Duodenal mucosa (tissue), 2 donors: Measurements from ENCODE around the gene DCTN2.
"Not testable (repeated sequence)": the region's sequence is repeated elsewhere in the genome, so short reads cannot be mapped to it uniquely, and the experiment has no call there.

Source experiments
- H3K27ac ChIP-seq: one replicate; pipeline ENCODE4 v1.7.0; 2013; ENCODE audit warnings: low read depth, low read length
- H3K27me3 ChIP-seq, 2 donors: one replicate each; pipeline ENCODE4 v1.7.0; 2013; ENCODE audit warnings: low read length in 2 of 2, control low read depth in 1 of 2; ENCODE audit not compliant: insufficient read depth in 2 of 2, control insufficient read depth in 1 of 2
- H3K36me3 ChIP-seq, 2 donors: one replicate each; pipeline ENCODE4 v1.7.0; 2013; ENCODE audit warnings: low read length in 2 of 2, control low read depth in 1 of 2; ENCODE audit not compliant: insufficient read depth in 2 of 2, control insufficient read depth in 1 of 2
- H3K4me1 ChIP-seq, 2 donors: one replicate each; pipeline ENCODE4 v1.7.0; 2013; ENCODE audit warnings: low read length in 2 of 2, control low read depth in 1 of 2; ENCODE audit not compliant: insufficient read depth in 2 of 2, control insufficient read depth in 1 of 2
- H3K4me3 ChIP-seq, 2 donors: one replicate each; pipeline ENCODE4 v1.7.0; 2013; ENCODE audit warnings: low read length in 2 of 2, low read depth in 1 of 2
- H3K9ac ChIP-seq, 2 donors: one replicate each; pipeline ENCODE4 v1.7.0; 2013; ENCODE audit warnings: low read length in 2 of 2, low read depth in 1 of 2
- H3K9me3 ChIP-seq, 2 donors: one replicate each; pipeline ENCODE4 v1.7.0; 2013; ENCODE audit warnings: low read length in 2 of 2, control low read depth in 1 of 2; ENCODE audit not compliant: control insufficient read depth in 1 of 2

The DCTN2 gene

DNA sequence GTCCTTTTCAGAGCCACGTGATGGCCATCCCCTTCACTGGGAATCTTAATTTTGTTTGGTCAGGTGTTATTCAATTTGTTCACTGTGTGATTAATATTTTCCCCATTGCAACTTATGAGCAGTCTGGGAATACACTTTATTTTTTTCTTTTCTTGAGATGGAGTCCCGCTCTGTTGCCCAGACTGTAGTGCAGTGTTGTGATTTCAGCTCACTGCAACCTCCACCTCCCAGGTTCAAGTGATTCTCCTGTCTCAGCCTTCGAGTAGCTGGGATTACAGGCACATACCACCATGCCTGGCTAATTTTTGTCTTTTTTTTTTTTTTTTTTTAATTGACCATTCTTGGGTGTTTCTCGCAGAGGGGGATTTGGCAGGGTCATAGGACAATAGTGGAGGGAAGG lies 40.5 kb downstream of the DCTN2 start:
- H3K36me3 ChIP-seq: peaks cover 9 to 56% of the 10 kb centered on the region in 2 donors
- not testable (repeated sequence) for H3K27me3 ChIP-seq, H3K9ac ChIP-seq, H3K9me3 ChIP-seq, H3K27ac ChIP-seq, H3K4me3 ChIP-seq, H3K4me1 ChIP-seq

DNA sequence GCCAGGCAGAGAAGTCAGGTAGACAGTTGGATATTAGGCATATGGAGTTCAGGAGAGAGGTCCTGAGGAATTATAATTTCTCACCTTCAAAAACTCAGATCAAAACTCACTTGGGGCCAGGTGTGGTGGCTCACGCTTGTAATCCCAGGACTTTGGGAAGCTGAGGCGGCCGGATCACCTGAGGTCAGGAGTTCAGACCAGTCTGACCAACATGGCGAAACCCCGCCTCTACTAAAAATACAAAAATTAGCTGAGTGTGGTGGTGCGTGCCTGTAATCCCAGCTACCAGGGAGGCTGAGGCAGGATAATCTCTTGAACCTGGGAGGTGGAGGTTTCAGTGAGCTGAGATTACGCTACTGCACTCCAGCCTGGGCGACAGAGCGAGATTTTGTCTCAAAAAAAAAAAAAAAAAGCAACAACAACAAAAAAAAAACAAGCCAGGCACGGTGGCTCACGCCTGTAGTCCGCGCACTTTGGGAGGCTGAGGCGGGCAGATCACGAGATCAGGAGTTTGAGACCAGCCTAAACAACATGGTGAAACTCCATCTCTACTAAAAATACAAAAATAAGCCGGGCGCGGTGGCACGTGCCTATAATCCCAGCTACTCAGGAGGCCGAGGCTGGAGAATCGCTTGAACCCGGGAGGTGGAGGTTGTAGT lies 44.6 kb downstream of the DCTN2 start:
- H3K36me3 ChIP-seq: peaks cover 31 to 77% of the 10 kb centered on the region in 2 donors
- H3K4me3 ChIP-seq, H3K9me3 ChIP-seq, H3K9ac ChIP-seq, H3K4me1 ChIP-seq, H3K27ac ChIP-seq, H3K27me3 ChIP-seq: not testable (repeated sequence)

DNA sequence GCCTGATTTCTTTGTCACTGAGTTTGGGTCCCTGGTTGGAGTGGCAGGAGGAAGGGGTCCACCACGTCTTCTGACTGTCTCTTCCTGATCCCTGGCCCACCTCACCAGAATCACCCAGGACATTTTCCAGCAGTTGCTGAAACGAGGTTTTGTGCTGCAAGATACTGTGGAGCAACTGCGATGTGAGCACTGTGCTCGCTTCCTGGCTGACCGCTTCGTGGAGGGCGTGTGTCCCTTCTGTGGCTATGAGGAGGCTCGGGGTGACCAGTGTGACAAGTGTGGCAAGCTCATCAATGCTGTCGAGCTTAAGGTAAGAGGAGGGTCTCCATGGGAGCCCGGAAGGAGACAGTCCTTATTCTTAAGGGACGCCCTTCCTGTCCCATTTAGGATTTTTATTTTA lies 46.8 kb downstream of the DCTN2 start:
- Histone ChIP-seq H3K9me3 (no peaks in the 10 kb centered on the region), H3K27ac (no peak overlapping the region), H3K36me3 (peaks cover 29 to 73% of the 10 kb centered on the region in 2 donors), H3K9ac (no peak overlapping the region), H3K27me3 (no peaks in the 10 kb centered on the region), H3K4me3 (no peak overlapping the region), H3K4me1 (no peaks in the 10 kb centered on the region)

DNA sequence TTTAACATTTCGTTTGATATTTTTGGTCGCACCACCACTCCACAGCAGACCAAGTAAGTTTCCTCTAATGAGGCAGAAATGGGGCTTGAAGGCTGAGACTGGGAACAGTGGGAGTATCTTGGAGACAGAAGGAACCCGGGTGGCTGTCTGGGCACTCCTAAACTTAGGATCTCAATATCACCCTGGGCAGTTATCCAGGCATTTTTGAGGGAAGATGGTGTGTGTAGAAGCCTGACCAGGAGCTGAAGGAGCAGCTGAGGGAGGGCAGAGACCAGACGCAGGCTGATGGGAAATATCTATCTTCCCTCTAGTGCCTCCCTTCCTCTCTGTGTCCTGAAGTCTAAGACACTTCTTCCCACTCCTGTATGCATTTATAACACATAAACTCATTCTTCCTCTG lies 48.4 kb downstream of the DCTN2 start:
- H3K27me3 ChIP-seq: no peaks in the 10 kb centered on the region
- H3K9ac ChIP-seq: no peak overlapping the region
- H3K36me3 ChIP-seq: peaks cover 29 to 57% of the 10 kb centered on the region in 2 donors
- no peaks in the 10 kb centered on the region for H3K4me1 ChIP-seq
- H3K9me3 ChIP-seq: no peaks in the 10 kb centered on the region
- no peak overlapping the region for H3K4me3 ChIP-seq
- H3K27ac ChIP-seq: no peak overlapping the region

DNA sequence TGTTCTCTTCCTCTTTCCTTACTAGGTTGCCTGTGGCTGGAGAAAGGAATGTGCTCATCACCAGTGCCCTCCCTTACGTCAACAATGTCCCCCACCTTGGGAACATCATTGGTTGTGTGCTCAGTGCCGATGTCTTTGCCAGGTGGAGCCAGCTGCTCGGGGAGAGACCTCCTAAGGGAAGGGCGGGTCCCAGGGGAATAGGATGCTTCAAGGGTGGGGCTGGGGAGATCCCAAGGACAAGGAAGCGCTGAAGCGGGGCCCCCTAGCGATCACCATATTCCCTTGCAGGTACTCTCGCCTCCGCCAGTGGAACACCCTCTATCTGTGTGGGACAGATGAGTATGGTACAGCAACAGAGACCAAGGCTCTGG lies 48.9 kb downstream of the DCTN2 start:
- Histone ChIP-seq H3K4me3 (no peak overlapping the region), H3K27me3 (no peaks in the 10 kb centered on the region), H3K4me1 (no peaks in the 10 kb centered on the region), H3K36me3 (peaks cover 29 to 54% of the 10 kb centered on the region in 2 donors), H3K27ac (no peak overlapping the region), H3K9me3 (no peaks in the 10 kb centered on the region), H3K9ac (no peak overlapping the region)

DNA sequence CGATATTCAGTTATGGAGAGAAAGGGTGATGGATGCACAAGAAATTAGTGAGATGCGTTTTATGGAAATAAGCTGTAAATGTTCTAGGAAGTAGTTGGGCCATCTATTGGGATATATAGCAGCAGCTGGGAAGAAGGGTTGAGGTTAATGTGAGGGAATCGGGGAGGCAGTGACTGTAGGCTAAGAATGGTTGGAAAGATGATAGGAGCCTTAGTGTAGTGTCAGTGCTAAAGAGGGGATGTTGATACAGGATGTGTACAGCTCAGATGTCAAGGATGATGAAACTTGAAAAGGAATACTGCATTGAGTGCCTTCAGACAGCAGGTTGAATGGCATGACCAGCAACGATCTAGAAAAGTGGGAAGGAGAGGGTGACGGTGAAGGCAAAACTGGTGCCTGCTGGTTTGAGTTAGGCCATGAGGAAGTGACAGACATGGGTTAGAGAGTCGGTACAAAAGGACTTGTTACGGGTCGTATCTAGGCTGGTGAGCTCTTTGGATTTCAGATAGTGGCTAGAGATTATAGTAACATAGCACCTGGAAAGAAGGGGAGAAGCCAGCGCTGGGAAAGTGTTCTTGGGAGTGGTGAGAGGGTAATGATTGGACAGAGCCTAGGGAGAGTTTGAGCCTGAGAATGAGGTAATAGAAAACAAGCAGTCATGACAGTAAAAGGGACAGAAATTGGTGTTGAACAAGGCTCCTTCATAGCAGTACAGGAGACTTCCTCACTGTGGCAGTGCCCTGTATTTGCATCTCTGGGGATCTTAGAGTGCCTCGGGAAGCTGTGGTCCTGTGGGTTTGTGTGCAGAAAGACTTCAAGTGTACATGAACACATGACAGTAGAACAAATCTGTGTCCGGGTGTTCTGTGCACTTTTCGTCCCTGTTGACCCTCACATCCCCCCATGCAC lies 49.5 kb downstream of the DCTN2 start:
- Histone ChIP-seq H3K9me3 (no peaks in the 10 kb centered on the region), H3K27ac (no peak overlapping the region), H3K27me3 (no peaks in the 10 kb centered on the region), H3K4me3 (no peak overlapping the region), H3K36me3 (peaks cover 33 to 55% of the 10 kb centered on the region in 2 donors), H3K4me1 (no peaks in the 10 kb centered on the region), H3K9ac (no peak overlapping the region)

DNA sequence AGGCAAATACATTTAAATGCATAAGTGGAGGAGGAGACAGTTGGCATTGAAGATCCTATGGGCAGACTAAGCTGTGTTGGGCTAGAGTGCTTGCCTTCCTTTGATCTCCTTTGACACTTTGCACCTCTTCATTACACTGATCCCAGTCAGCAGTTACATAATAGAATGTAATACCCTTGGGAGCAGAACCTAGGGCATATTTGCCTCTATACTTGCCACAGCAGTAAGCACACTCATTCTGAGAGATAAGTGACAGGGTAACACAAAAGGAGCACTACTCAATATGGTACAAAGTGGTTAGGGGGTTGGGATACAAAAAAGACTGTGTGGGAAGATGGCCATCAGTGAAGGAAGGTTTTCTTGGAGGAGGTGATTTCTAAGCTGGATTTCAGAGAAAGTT lies 50.2 kb downstream of the DCTN2 start:
- H3K4me3 ChIP-seq: no peak overlapping the region
- H3K36me3 ChIP-seq: peaks cover 28 to 51% of the 10 kb centered on the region in 2 donors
- H3K4me1 ChIP-seq: no peaks in the 10 kb centered on the region
- H3K27me3 ChIP-seq: no peaks in the 10 kb centered on the region
- no peaks in the 10 kb centered on the region for H3K9me3 ChIP-seq
- H3K9ac ChIP-seq: no peak overlapping the region
- H3K27ac ChIP-seq: no peak overlapping the region

DNA sequence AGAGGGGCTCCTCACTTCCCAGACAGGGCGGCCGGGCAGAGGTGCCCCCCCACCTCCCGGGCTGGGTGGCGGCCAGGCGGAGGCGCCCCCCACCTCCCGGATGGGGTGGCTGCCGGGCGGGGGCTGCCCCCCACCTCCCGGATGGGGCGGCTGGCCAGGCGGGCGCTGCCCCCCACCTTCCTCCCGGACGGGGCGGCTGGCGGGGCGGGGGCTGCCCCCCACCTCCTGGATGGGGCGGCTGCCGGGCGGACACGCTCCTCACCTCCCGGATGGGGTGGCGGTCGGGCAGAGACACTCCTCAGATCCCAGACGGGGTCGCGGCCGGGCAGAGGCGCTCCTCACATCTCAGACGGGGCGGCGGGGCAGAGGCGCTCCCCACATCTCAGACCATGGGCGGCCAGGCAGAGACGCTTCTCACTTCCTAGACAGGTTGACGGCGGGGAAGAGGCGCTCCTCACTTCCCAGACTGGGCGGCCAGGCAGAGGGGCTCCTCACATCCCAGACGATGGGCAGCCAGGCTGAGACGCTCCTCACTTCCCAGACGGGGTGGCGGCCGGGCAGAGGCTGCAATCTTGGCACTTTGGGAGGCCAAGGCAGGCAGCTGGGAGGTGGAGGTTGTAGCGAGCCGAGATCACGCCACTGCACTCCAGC lies 51.8 kb downstream of the DCTN2 start:
- H3K9me3 ChIP-seq, H3K9ac ChIP-seq, H3K4me3 ChIP-seq, H3K27ac ChIP-seq, H3K4me1 ChIP-seq, H3K27me3 ChIP-seq: not testable (repeated sequence)
- H3K36me3 ChIP-seq: peaks cover 25 to 53% of the 10 kb centered on the region in 2 donors

DNA sequence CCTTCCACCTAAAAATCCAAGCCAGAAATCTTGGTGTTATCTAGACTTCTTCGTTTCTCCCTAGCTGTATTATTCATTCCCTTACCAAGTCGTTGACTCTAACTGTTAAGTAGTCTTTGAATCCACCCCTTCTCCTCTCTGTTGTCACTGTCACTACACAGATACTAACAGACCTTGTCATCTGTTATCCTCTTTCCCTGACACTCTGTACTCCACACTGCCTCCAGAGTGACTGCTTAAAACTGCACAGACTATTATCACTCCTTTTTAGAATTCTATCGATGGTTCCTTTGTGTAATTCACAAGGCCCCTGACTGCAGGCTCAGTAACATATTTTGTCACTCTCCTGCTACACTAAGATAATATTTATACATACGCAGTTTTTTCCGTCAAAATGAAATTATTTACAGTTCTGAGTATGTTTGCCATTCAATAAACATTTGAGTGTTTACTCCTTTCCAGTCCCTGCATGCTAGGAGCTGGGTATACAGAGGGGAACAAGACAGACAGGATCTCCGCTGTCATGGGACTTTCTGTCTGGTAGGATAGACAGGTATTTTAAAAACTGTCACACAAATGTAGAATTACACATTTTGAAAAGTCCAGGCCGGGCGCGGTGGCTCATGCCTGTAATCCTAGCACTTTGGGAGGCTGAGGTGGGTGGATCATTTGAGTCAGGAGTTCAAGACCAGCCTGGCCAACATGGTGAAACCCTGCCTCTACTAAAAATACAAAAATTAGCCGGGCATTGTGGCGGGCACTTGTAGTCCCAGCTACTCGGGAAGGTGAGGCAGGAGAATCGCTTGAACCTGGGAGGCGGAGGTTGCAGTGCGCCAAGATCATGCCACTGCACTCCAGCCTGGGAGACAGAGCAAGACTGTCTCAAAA lies 55.4 kb downstream of the DCTN2 start:
- H3K9me3 ChIP-seq: no peaks in the 10 kb centered on the region
- H3K36me3 ChIP-seq: peaks cover 19 to 37% of the 10 kb centered on the region in 2 donors
- H3K27me3 ChIP-seq: no peaks in the 10 kb centered on the region
- peaks cover 10 to 11% of the 10 kb centered on the region in 2 donors for H3K4me1 ChIP-seq
- no peak overlapping the region for H3K27ac ChIP-seq
- no peak overlapping the region for H3K9ac ChIP-seq
- H3K4me3 ChIP-seq: no peak overlapping the region
